Neutrophil (primary cell): Measurements from ENCODE around the gene CNOT1.

ENCODE experiments used
- H3K27ac ChIP-seq: fragments of 200-600 bp; sonication (generic); 2 replicates; pipeline ENCODE4 v1.5.1; 2016; ENCODE audit warnings: mild to moderate bottlenecking, moderate library complexity
- H3K27me3 ChIP-seq: fragments of 200-600 bp; sonication (generic); 2 replicates; pipeline ENCODE4 v1.6.0; 2016; ENCODE audit warnings: mild to moderate bottlenecking
- H3K36me3 ChIP-seq: fragments of 200-600 bp; sonication (generic); 2 replicates; pipeline ENCODE4 v1.5.1; 2017
- H3K4me1 ChIP-seq, 2 experiments: fragments of 200-600 bp in 1 of 2; sonication (generic) in 1 of 2; 1 replicate in 1 of 2; 2 replicates in 1 of 2; pipeline versions ENCODE4 v1.5.1 to v1.6.1; 2013 to 2016; ENCODE audit warnings: low read depth in 1 of 2, low read length in 1 of 2, mild to moderate bottlenecking in 1 of 2, moderate library complexity in 1 of 2; ENCODE audit not compliant: control insufficient read depth in 1 of 2, insufficient read depth in 1 of 2
- H3K4me3 ChIP-seq, 2 experiments: fragments of 200-600 bp in 1 of 2; sonication (generic) in 1 of 2; 1 replicate in 1 of 2; 2 replicates in 1 of 2; pipeline ENCODE4 v1.5.1; 2013 to 2016; ENCODE audit warnings: low read depth in 1 of 2, low read length in 1 of 2, mild to moderate bottlenecking in 1 of 2, moderate library complexity in 1 of 2
- H3K9me3 ChIP-seq: fragments of 200-600 bp; sonication (generic); 2 replicates; pipeline ENCODE4 v1.5.1; 2016
- CTCF ChIP-seq: fragments of 200-600 bp; sonication (generic); IDR thresholded peaks from 2 replicates; pipeline ENCODE4 v1.5.1; 2016; ENCODE audit warnings: antibody characterized with exemption

CNOT1 gene

GRCh38 chr16:58502217-58502921, 127.3 kb downstream of the CNOT1 start:
- Histone ChIP-seq H3K27ac (no peak overlapping the region), H3K36me3 (no peaks in the 10 kb centered on the region), H3K4me1 (peaks cover 4 to 6% of the 10 kb centered on the region in 2 experiments), H3K4me3 (no peak overlapping the region), H3K27me3 (peaks cover 71% of the 10 kb centered on the region), H3K9me3 (no peaks in the 10 kb centered on the region)
- no peak for TF ChIP-seq CTCF

- Histone ChIP-seq H3K9me3 (no peaks in the 10 kb centered on the region), H3K27me3 (peaks cover 80% of the 10 kb centered on the region), H3K4me3 (no peak overlapping the region), H3K4me1 (peaks cover 4 to 6% of the 10 kb centered on the region in 2 experiments), H3K27ac (no peak overlapping the region), H3K36me3 (no peaks in the 10 kb centered on the region)
- no peak for TF ChIP-seq CTCF
Measured at GRCh38 chr16:58501242-58502131, 128.1 kb downstream of the CNOT1 start.

GRCh38 chr16:58500430-58501241, 129.0 kb downstream of the CNOT1 start:
- no peak overlapping the region for H3K4me3 ChIP-seq

GRCh38 chr16:58499615-58500351, 129.8 kb downstream of the CNOT1 start, which contains the start of gene NDRG4:
TSS of gene NDRG4 (plus strand) at chr16:58500143. CDS start at chr16:58500249, 106 bp downstream.
- Histone ChIP-seq H3K9me3 (no peaks in the 10 kb centered on the region), H3K36me3 (no peaks in the 10 kb centered on the region), H3K27ac (no peak within 1 kb of the TSS), H3K4me3 (no peak within 1 kb of the TSS), H3K27me3 (peaks cover 97% of the 10 kb centered on the region), H3K4me1 (peaks cover 4 to 6% of the 10 kb centered on the region in 2 experiments)
- TF ChIP-seq CTCF: no peak

More at GRCh38 chr16:58500430-58501241, 129.0 kb downstream of the CNOT1 start:
- H3K27ac ChIP-seq: no peak overlapping the region
- TF ChIP-seq CTCF: no peak
- H3K27me3 ChIP-seq: peaks cover 89% of the 10 kb centered on the region
- H3K9me3 ChIP-seq: no peaks in the 10 kb centered on the region
- H3K4me1 ChIP-seq: peaks cover 4 to 6% of the 10 kb centered on the region in 2 experiments
- H3K36me3 ChIP-seq: no peaks in the 10 kb centered on the region
